Measurements from ENCODE around the gene TMEM121. TPM values are rescaled to one million over a fixed set of nuclear protein-coding genes. Genes with fewer than 3 reads are reported as not detected.
"Not testable (repeated sequence)": the region's sequence is repeated elsewhere in the genome, so short reads cannot be mapped to it uniquely, and the experiment has no call there.

Gene TMEM121
- total and polyA plus RNA-seq, 2 of the 4 experiments (the other 2 are of a cell fraction) = 2.7 to 6.3 TPM

DNA sequence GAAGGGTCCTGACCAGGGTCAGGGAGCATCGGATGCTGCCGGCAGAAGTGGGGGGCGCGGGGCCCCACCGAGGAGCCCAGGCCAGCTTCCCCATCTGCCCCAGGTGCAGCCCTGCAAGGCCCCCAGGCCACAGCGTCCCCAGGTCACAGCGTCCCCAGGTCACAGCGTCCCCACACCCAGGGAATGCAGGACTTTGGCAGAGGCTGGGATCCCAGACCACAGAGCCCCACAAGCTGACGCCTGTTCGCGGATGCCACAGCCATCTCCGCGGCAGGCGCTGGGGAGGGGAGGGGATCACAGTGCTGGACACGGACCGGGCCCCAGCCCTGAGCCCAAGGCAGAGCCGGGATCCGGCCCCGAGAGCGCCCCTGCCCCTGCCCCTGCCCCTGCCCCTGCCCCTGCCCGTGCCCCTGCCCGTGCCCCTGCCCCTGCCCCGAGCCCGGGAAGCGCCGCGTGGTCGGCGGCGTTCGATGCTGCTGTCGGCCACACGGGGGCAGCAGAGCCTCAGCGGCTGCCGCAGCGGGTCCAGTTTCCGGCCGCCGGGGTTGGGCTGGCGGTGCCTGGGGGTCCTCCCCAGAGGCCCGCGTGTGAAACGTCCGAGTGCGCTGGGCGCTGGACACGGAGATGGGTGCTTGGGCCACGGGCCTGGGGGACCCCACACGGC, 33.1 kb downstream of the TMEM121 start:
- H2AK9ac ChIP-seq (replicated peaks; ENCODE audit: low read depth, low read length, poor library complexity); H3K9ac ChIP-seq (ENCODE audit: low read depth, low read length); H3K18ac ChIP-seq (ENCODE audit: low read depth, low read length); H3K4me3 ChIP-seq (ENCODE audit: insufficient read depth, low read depth, low read length); H3K14ac ChIP-seq (replicated peaks; ENCODE audit: low read depth, low read length); in situ Hi-C loops (cut with MboI; ENCODE audit: low sequenced_read_pairs); H3K79me1 ChIP-seq (ENCODE audit: low read depth in 1 of 2, low read length in 2 of 2); H3K27me3 ChIP-seq (ENCODE audit: control insufficient read depth, insufficient read depth, low read length); H3K27ac ChIP-seq (ENCODE audit: insufficient read depth, low read length); POLR2A ChIA-PET (ENCODE audit: unreplicated experiment); H2BK15ac ChIP-seq (ENCODE audit: low read depth, low read length); intact Hi-C loops (cut with micrococcal nuclease); H3K4me2 ChIP-seq (ENCODE audit: low read depth, low read length); H4K5ac ChIP-seq (ENCODE audit: low read depth, low read length); H2AK5ac ChIP-seq (ENCODE audit: low read depth, low read length); H4K91ac ChIP-seq (ENCODE audit: insufficient read depth, low read depth, low read length); H2BK5ac ChIP-seq (ENCODE audit: low read depth, low read length, poor library complexity, severe bottlenecking); H3K9me1 ChIP-seq (ENCODE audit: insufficient read depth, low read length); H2BK20ac ChIP-seq (ENCODE audit: low read depth, low read length); H4K20me1 ChIP-seq (ENCODE audit: insufficient read depth, low read length); BruUV-seq (replicated peaks); CTCF ChIA-PET; DNase-seq; H2BK120ac ChIP-seq (ENCODE audit: low read depth, low read length); H3K9me3 ChIP-seq (ENCODE audit: control insufficient read depth, insufficient read depth, low read length); H3K23ac ChIP-seq (ENCODE audit: low read depth, low read length); H3K4ac ChIP-seq (ENCODE audit: low read depth, low read length); dilution Hi-C loops (cut with HindIII; ENCODE audit: low sequenced_read_pairs, unreplicated experiment); H3K4me1 ChIP-seq (ENCODE audit: control insufficient read depth, insufficient read depth, low read length); H4K8ac ChIP-seq (ENCODE audit: low read depth in 2 of 2, low read length in 2 of 2); H3K56ac ChIP-seq (ENCODE audit: extremely low read depth, insufficient read depth, low read length); H3K36me3 ChIP-seq (ENCODE audit: control insufficient read depth, insufficient read depth, low read length); H2AFZ ChIP-seq (replicated peaks; ENCODE audit: low read length, poor library complexity): not testable (repeated sequence)
- no CpG with 5 or more reads among the region's 49 CpGs for WGBS, 2 experiments (ENCODE audit: extremely low coverage in 2 of 2, insufficient read length in 1 of 2)
- peak; percentile 75 for ATAC-seq (ENCODE audit: low read depth)

DNA sequence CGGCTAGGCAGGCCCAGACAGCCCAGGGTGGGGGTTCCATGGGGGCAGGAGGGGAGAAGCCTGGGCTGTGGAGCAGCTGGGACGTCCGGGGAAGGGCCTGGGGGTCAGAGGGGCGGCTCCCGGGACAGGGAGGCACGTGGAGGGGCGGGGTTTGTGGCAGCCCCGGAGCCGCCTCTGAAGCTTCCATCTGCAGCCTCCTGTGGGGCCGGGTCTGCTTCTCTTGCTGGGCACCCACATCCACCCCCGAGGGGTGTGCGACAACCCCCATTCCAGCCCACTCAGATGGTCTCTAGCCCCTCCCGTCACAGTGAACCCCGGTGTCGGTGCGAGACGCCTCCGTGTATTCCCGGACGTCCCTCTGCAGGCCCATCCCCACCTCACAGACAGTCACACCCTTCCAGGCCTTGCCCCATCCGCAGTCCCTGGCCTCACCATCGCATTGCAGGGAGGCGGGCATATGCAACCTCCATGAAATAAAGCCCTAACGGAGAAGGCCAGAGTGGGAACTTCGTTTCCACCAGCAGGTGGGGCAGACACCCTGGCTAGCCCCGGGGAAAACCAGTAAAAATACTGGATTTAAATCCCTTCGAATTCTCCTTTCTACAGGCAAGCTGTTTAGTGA, 33.8 kb downstream of the TMEM121 start:
- H3K18ac ChIP-seq (ENCODE audit: low read depth, low read length); POLR2A ChIA-PET (ENCODE audit: unreplicated experiment); H3K4me2 ChIP-seq (ENCODE audit: low read depth, low read length); H3K9me1 ChIP-seq (ENCODE audit: insufficient read depth, low read length); H4K20me1 ChIP-seq (ENCODE audit: insufficient read depth, low read length); H3K4me3 ChIP-seq (ENCODE audit: insufficient read depth, low read depth, low read length); H3K23ac ChIP-seq (ENCODE audit: low read depth, low read length); H2AFZ ChIP-seq (replicated peaks; ENCODE audit: low read length, poor library complexity); H3K4ac ChIP-seq (ENCODE audit: low read depth, low read length); H3K4me1 ChIP-seq (ENCODE audit: control insufficient read depth, insufficient read depth, low read length); H4K5ac ChIP-seq (ENCODE audit: low read depth, low read length); H2BK120ac ChIP-seq (ENCODE audit: low read depth, low read length); H3K14ac ChIP-seq (replicated peaks; ENCODE audit: low read depth, low read length); H2AK9ac ChIP-seq (replicated peaks; ENCODE audit: low read depth, low read length, poor library complexity); BruUV-seq (replicated peaks); H3K36me3 ChIP-seq (ENCODE audit: control insufficient read depth, insufficient read depth, low read length); in situ Hi-C loops (cut with MboI; ENCODE audit: low sequenced_read_pairs); CTCF ChIA-PET; H3K9me3 ChIP-seq (ENCODE audit: control insufficient read depth, insufficient read depth, low read length); H2BK15ac ChIP-seq (ENCODE audit: low read depth, low read length); dilution Hi-C loops (cut with HindIII; ENCODE audit: low sequenced_read_pairs, unreplicated experiment); DNase-seq; H2BK20ac ChIP-seq (ENCODE audit: low read depth, low read length); H3K27me3 ChIP-seq (ENCODE audit: control insufficient read depth, insufficient read depth, low read length); H2BK5ac ChIP-seq (ENCODE audit: low read depth, low read length, poor library complexity, severe bottlenecking); H4K91ac ChIP-seq (ENCODE audit: insufficient read depth, low read depth, low read length); H3K56ac ChIP-seq (ENCODE audit: extremely low read depth, insufficient read depth, low read length); H3K9ac ChIP-seq (ENCODE audit: low read depth, low read length); H3K27ac ChIP-seq (ENCODE audit: insufficient read depth, low read length); intact Hi-C loops (cut with micrococcal nuclease); H4K8ac ChIP-seq (ENCODE audit: low read depth in 2 of 2, low read length in 2 of 2); H3K79me1 ChIP-seq (ENCODE audit: low read depth in 1 of 2, low read length in 2 of 2); H2AK5ac ChIP-seq (ENCODE audit: low read depth, low read length): not testable (repeated sequence)
- peak; percentile 40 for ATAC-seq (ENCODE audit: low read depth)
- no CpG with 5 or more reads among the region's 27 CpGs for WGBS, 2 experiments (ENCODE audit: extremely low coverage in 2 of 2, insufficient read length in 1 of 2)

Measured in IMR-90 (cell line).